Tracheal epithelial cell (primary cell): Measurements from ENCODE around the gene NAGK. TPM values are rescaled to one million over a fixed set of nuclear protein-coding genes. Genes with fewer than 3 reads are reported as not detected.

Source experiments
- total RNA-seq: library from RNA; depleted of rRNA; stranded (reverse); fragments of >200 nt; gene quantifications from 2 replicates; pipeline ENCODE4 v1.2.1, GENCODE V29; 2014

Gene NAGK
- total RNA-seq: 18.3 and 55.9 TPM in 2 replicates

GRCh38 chr2:71068218-71069035 is at the start of gene NAGK:
NAGK (plus strand) TSS chr2:71068648; CDS start chr2:71068684, 36 bp downstream.

Other genes starting within 250 kb of the NAGK start
- not detected in 2 replicates for gene CLEC4F, start 248.0 kb upstream of the NAGK start, total RNA-seq
- not detected in 2 replicates for gene CD207, start 232.8 kb upstream of the NAGK start, total RNA-seq
- not detected in 2 replicates for gene VAX2, start 168.1 kb upstream of the NAGK start, total RNA-seq
- gene ATP6V1B1, start 132.7 kb upstream of the NAGK start, total RNA-seq: not detected in 2 replicates
- gene ANKRD53, start 90.0 kb upstream of the NAGK start, total RNA-seq: under 0.01 TPM in 1 of 2 replicates, not detected in the other
- gene TEX261, start 73.8 kb upstream of the NAGK start, total RNA-seq: 15.4 and 16.4 TPM in 2 replicates
- gene MCEE, start 61.6 kb downstream of the NAGK start, total RNA-seq: 3.6 and 6.6 TPM in 2 replicates
- gene MPHOSPH10, start 62.0 kb downstream of the NAGK start, total RNA-seq: 12.3 and 14.1 TPM in 2 replicates
- gene PAIP2B, start 158.5 kb downstream of the NAGK start, total RNA-seq: 2.2 and 3.4 TPM in 2 replicates